Stimulated activated CD8-positive, alpha-beta memory T cell treated with anti-CD3 and anti-CD28 coated beads, Interleukin-15, amount 100 ng/mL, for 24 hours (primary cell): ENCODE data around the gene KRT40.
"Not testable (repeated sequence)": the region's sequence is repeated elsewhere in the genome, so short reads cannot be mapped to it uniquely, and the experiment has no call there.

Source experiments
- DNase-seq: peaks from one replicate; pipeline ENCODE4 v3.0.0-alpha.2; 2020; ENCODE audit warnings: low read depth

KRT40 gene

GRCh38 chr17:40984226-40984625, at the start of gene KRT40:
Gene KRT40 (minus strand): TSS chr17:40984326. CDS start chr17:40984273, 53 bp downstream.
- DNase-seq, result no peak

- no peak for DNase-seq
These were observed 45.6 kb upstream of the KRT40 start, which contains the start of gene KRTAP1-4 for GRCh38 chr17:41029633-41030245. Gene KRTAP1-4 (minus strand): TSS chr17:41030195. CDS start chr17:41030078, 117 bp downstream.

- no peak for DNase-seq
These were observed 42.8 kb upstream of the KRT40 start, which contains the start of gene KRTAP1-5 for GRCh38 chr17:41026715-41027471. Gene KRTAP1-5 (minus strand): TSS chr17:41027208. CDS start chr17:41027155, 53 bp downstream.

GRCh38 chr17:41024697-41025096, 40.6 kb upstream of the KRT40 start:
- no peak for DNase-seq

GRCh38 chr17:41020336-41020735, 36.2 kb upstream of the KRT40 start:
- DNase-seq, result no peak

- no peak for DNase-seq
These were observed 35.3 kb upstream of the KRT40 start for GRCh38 chr17:41019415-41019814.

- DNase-seq, result no peak
These were observed 34.4 kb upstream of the KRT40 start for GRCh38 chr17:41018541-41018940.

- no peak for DNase-seq
These were observed 32.6 kb upstream of the KRT40 start for GRCh38 chr17:41016578-41017215.

GRCh38 chr17:41015454-41015853, 31.3 kb upstream of the KRT40 start:
- DNase-seq, result no peak

GRCh38 chr17:41013606-41014005, 29.5 kb upstream of the KRT40 start:
- DNase-seq, result no peak

GRCh38 chr17:41013181-41013580, 29.1 kb upstream of the KRT40 start:
- DNase-seq, result no peak

- no peak for DNase-seq
These were observed 28.4 kb upstream of the KRT40 start for GRCh38 chr17:41012326-41013120.

GRCh38 chr17:41010441-41010840, 26.3 kb upstream of the KRT40 start:
- no peak for DNase-seq

GRCh38 chr17:41009936-41010335, 25.8 kb upstream of the KRT40 start:
- no peak for DNase-seq

GRCh38 chr17:41009301-41009760, 25.2 kb upstream of the KRT40 start:
- no peak for DNase-seq

- no peak for DNase-seq
These were observed 24.7 kb upstream of the KRT40 start, which contains the start of gene KRTAP3-1 for GRCh38 chr17:41008811-41009210. Gene KRTAP3-1 (minus strand): TSS chr17:41009128. CDS start chr17:41009074, 54 bp downstream.

- DNase-seq, result no peak
These were observed 20.3 kb upstream of the KRT40 start for GRCh38 chr17:41004397-41004796.

GRCh38 chr17:41003926-41004325, 19.8 kb upstream of the KRT40 start:
- no peak for DNase-seq

- DNase-seq, result no peak
These were observed 18.7 kb upstream of the KRT40 start for GRCh38 chr17:41002814-41003213.

GRCh38 chr17:41001795-41002194, 17.7 kb upstream of the KRT40 start:
- no peak for DNase-seq

- not testable (repeated sequence) for DNase-seq
These were observed 15.4 kb upstream of the KRT40 start, which contains the start of gene KRTAP3-2 for GRCh38 chr17:40999563-40999962. Gene KRTAP3-2 (minus strand): TSS chr17:40999906. CDS start chr17:40999853, 53 bp downstream.

- no peak for DNase-seq
These were observed 13.2 kb upstream of the KRT40 start for GRCh38 chr17:40997361-40997760.
